Skeletal muscle satellite cell (primary cell): ENCODE data around the gene XCR1.
"Not testable (repeated sequence)": the region's sequence is repeated elsewhere in the genome, so short reads cannot be mapped to it uniquely, and the experiment has no call there.

ENCODE experiments used
- H3K27me3 ChIP-seq: 2 replicates; pipeline ENCODE4 v1.7.0; 2013; ENCODE audit warnings: low read length; ENCODE audit not compliant: control insufficient read depth, insufficient read depth
- H3K36me3 ChIP-seq: 2 replicates; pipeline ENCODE4 v1.7.0; 2013; ENCODE audit warnings: mild to moderate bottlenecking, control low read depth, low read length; ENCODE audit not compliant: insufficient read depth
- H3K4me1 ChIP-seq: 2 replicates; pipeline ENCODE4 v1.7.0; 2013; ENCODE audit warnings: low read length; ENCODE audit not compliant: control insufficient read depth, insufficient read depth
- H3K4me2 ChIP-seq: 2 replicates; pipeline ENCODE4 v1.7.0; 2013; ENCODE audit warnings: mild to moderate bottlenecking, low read length
- H3K4me3 ChIP-seq: 2 replicates; pipeline ENCODE4 v1.7.0; 2013; ENCODE audit warnings: low read length
- H3K9ac ChIP-seq: 2 replicates; pipeline ENCODE4 v1.7.0; 2013; ENCODE audit warnings: mild to moderate bottlenecking, low read depth, low read length, moderate library complexity
- H3K9me3 ChIP-seq: replicated peaks from 2 replicates; pipeline ENCODE4 v1.7.0; 2013; ENCODE audit warnings: mild to moderate bottlenecking, control low read depth, low read length

Gene XCR1

DNA sequence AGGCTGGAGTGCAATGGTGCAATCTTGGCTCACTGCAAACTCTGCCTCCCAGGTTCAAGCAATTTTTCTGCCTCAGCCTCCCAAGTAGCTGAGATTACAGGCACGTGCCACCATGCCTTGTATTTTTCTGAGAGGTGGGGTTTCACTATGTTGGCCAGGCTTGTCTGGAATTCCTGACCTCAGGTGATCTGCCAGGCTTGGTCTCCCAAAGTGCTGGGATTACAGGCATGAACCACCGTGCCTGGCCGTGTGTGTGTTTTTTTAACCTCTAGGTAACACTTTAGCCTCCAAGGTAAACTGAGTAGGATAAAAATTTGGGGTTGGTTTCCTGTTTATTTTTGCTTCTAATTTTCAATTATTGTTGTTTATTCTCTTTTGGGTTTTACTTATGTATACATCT lies 10.8 kb upstream of the XCR1 start:
- not testable (repeated sequence) for H3K9ac ChIP-seq, H3K4me1 ChIP-seq, H3K9me3 ChIP-seq, H3K36me3 ChIP-seq, H3K4me2 ChIP-seq, H3K4me3 ChIP-seq
- H3K27me3 ChIP-seq, result peaks cover 48% of the 10 kb centered on the region

DNA sequence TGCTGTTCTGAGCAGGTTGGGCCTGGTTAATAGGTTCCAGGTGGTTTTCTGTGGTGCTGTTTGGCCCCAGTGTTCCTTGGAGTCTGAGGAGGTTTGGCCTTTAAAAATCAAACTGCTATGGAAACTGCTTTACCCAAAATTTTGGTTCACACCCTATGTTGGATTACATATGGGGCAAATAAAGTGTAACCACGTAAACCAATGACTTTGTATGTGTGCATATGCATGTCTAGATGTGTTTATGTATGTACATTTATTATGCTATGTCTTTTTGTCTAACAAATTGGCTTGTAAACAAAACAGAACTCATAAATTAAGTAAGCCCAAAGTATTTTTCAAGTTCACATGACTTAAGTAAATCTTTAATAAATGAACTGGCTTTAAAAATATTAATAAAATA lies 8.9 kb upstream of the XCR1 start:
- no peaks in the 10 kb centered on the region for H3K4me1 ChIP-seq
- peaks cover 46% of the 10 kb centered on the region for H3K27me3 ChIP-seq
- H3K36me3 ChIP-seq, result no peaks in the 10 kb centered on the region

GRCh38 chr3:46031747-46032146 lies 4.5 kb upstream of the XCR1 start:
- H3K9ac ChIP-seq, result no peak overlapping the region
- H3K4me2 ChIP-seq, result no peak overlapping the region
- peaks cover 34% of the 10 kb centered on the region for H3K27me3 ChIP-seq
- no peaks in the 10 kb centered on the region for H3K36me3 ChIP-seq
- no peak overlapping the region for H3K4me3 ChIP-seq
- peaks cover 7% of the 10 kb centered on the region for H3K9me3 ChIP-seq
- H3K4me1 ChIP-seq, result no peaks in the 10 kb centered on the region

More for the DNA sequence above, 8.9 kb upstream of the XCR1 start:
- H3K4me2 ChIP-seq, result no peak overlapping the region
- no peak overlapping the region for H3K9ac ChIP-seq
- no peaks in the 10 kb centered on the region for H3K9me3 ChIP-seq
- H3K4me3 ChIP-seq, result no peak overlapping the region

DNA sequence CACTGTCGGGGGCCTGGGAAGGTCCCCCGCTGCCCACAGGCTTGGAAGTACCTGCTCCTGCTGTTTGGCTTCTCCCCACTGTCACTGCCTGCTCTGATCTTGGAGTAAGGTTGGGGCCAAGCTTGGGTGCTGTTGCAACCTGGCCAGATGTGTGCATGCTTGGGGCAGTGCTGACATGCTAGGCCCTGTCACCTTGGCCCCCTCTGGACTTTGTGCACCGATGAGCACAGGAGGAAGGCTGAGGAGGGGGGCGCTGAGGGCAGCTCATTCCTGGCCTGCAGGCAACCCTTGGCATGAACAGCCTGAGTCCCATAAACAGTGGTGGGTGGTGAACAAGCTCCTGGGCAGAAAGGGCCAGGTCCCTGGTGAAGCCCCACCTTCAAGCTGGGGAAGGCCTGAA lies 4.0 kb upstream of the XCR1 start:
- H3K27me3 ChIP-seq, result peaks cover 31% of the 10 kb centered on the region
- H3K4me1 ChIP-seq, result no peaks in the 10 kb centered on the region
- peaks cover 7% of the 10 kb centered on the region for H3K9me3 ChIP-seq
- no peak overlapping the region for H3K4me2 ChIP-seq
- no peak overlapping the region for H3K4me3 ChIP-seq
- no peak overlapping the region for H3K9ac ChIP-seq
- H3K36me3 ChIP-seq, result no peaks in the 10 kb centered on the region

DNA sequence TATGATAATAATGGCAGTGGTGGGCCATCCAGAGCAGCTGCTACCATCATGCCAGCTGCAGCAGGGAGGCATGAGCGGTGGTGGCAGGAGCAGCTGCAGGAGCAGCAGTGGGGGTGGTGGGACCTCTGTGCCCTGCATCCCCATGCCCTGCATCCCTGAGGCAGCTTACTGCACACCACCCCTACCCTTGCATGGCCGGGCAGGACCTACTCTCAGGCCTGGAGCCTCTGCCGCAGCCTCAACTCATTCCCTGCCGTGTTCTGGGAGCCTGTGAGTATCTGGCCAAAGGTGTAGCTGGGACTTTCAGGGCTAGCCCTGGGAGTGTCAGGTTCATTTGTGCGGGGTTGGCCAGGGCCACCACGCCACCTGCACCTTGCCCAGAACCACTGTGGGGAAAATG lies 3.3 kb upstream of the XCR1 start:
- H3K36me3 ChIP-seq, result no peaks in the 10 kb centered on the region

DNA sequence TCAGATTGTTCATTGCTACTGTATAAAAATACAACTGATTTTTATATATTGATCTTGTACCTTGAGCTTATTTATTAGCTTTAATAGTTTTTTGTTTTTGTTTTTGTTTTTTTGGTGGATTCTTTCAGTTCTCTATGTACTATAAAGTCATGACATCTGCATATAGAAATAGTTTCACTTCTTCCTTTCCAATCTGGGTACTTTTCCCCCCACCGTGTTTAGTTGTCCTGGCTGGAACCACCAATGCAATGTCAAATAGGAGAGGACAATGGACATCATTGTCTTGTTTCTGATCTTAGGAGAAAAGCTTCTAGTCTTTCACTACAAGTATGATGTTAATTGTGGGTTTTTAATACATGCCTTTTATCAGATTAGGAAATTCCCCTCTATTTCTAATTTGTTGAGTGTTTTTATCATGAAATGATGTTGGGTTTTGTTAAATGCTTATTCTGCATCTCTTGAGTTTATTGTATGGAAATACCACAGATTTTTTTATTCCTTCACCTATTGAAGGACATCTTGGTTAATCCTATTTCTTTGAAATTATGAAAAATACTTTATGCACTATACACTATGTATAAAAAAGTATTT lies 2.8 kb upstream of the XCR1 start:
- H3K36me3 ChIP-seq, result no peaks in the 10 kb centered on the region
- H3K9ac ChIP-seq, result no peak overlapping the region
- no peak overlapping the region for H3K4me2 ChIP-seq
- H3K9me3 ChIP-seq, result peaks cover 7% of the 10 kb centered on the region
- H3K4me3 ChIP-seq, result no peak overlapping the region
- peaks cover 32% of the 10 kb centered on the region for H3K27me3 ChIP-seq
- no peaks in the 10 kb centered on the region for H3K4me1 ChIP-seq

More for the DNA sequence above, 3.3 kb upstream of the XCR1 start:
- peaks cover 35% of the 10 kb centered on the region for H3K27me3 ChIP-seq
- no peaks in the 10 kb centered on the region for H3K4me1 ChIP-seq
- H3K9ac ChIP-seq, result no peak overlapping the region
- H3K9me3 ChIP-seq, result peaks cover 7% of the 10 kb centered on the region
- no peak overlapping the region for H3K4me3 ChIP-seq
- no peak overlapping the region for H3K4me2 ChIP-seq

DNA sequence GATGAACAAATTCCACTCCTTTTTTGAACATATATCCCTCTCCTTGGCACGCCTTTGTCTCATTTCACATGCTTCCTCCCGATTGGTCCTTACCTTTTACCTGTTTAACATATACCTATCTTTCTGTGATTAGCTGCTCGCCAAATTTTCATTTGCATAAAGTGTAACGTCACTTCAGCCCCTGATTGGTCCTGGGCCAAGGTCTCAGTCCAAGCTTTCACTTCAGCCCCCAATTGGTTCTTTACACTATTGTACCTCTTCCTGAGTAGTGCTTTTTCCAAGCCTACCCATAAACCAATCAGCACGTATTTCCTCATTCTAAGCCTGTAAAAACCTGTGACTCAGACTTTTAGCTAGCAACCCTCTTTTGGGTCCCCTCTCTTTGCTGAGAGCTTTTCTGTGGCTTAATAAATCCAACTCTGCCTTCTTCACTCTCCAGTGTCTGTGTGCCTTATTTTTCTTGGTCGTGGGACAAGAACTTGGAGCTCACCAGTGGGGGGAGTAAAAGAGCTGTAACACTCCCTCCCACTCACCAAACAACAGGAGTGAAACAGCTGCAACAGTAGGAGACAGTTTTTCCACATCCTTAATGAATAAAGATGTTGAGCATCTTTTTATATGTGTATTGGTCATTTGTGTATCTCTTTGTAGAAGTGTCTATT lies 584 bp upstream of the XCR1 start:
- Histone ChIP-seq H3K9ac (no peak overlapping the region), H3K4me2 (no peak overlapping the region), H3K36me3 (no peaks in the 10 kb centered on the region), H3K27me3 (peaks cover 47% of the 10 kb centered on the region), H3K4me3 (no peak overlapping the region), H3K9me3 (peaks cover 7% of the 10 kb centered on the region), H3K4me1 (no peaks in the 10 kb centered on the region)

GRCh38 chr3:46025139-46025538 lies 2.1 kb downstream of the XCR1 start:
- Histone ChIP-seq H3K27me3 (peaks cover 44% of the 10 kb centered on the region), H3K4me3 (no peak overlapping the region), H3K36me3 (no peaks in the 10 kb centered on the region), H3K9ac (no peak overlapping the region), H3K4me1 (no peaks in the 10 kb centered on the region), H3K9me3 (peaks cover 7% of the 10 kb centered on the region), H3K4me2 (no peak overlapping the region)

DNA sequence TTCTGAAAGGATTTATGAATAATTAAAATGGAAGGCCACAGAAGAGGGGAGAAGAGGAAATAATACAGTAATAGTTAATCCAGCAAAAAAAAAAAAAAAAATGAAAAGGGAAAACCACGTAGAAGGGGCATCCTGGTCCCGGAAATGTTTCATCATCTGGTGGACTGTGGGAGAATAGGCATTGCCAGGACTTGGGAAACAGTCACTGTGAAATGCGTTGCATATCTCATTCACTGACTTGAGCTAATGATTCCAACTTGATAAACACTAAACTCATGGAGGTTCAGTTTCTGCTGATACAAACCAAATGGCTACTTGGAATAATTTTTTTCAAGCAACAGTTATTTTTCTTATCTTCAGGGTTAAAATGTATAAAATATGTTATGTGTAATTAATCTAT lies 3.2 kb downstream of the XCR1 start:
- Histone ChIP-seq H3K27me3 (peaks cover 44% of the 10 kb centered on the region), H3K9me3 (peaks cover 7% of the 10 kb centered on the region), H3K4me3 (no peak overlapping the region), H3K4me2 (no peak overlapping the region), H3K4me1 (no peaks in the 10 kb centered on the region), H3K36me3 (no peaks in the 10 kb centered on the region), H3K9ac (no peak overlapping the region)

GRCh38 chr3:46022909-46023785 lies 4.1 kb downstream of the XCR1 start:
- Histone ChIP-seq H3K27me3 (peaks cover 47% of the 10 kb centered on the region), H3K9me3 (peaks cover 7% of the 10 kb centered on the region), H3K36me3 (no peaks in the 10 kb centered on the region), H3K4me1 (no peaks in the 10 kb centered on the region), H3K9ac (no peak overlapping the region), H3K4me2 (no peak overlapping the region), H3K4me3 (no peak overlapping the region)

DNA sequence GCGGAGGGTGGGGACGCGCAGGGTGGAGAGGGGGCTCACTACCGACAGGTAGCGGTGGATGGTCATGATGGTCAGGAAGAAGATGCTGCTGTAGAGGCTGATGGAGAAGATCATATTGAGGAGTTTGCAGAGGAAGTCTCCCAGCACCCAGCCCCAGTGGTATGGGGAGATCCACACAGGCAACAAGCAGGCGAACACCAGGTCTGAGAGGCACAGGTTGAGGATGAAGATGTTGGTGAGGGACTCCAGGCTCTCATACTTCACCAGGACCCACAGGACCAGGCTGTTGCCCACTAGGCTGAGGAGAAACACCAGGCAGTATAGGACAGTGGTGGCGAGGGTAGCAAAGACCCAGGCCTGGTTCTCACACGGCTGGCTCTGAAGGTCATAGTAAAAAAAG lies 5.8 kb downstream of the XCR1 start:
- Histone ChIP-seq H3K9ac (no peak overlapping the region), H3K4me3 (no peak overlapping the region), H3K4me2 (no peak overlapping the region), H3K4me1 (no peaks in the 10 kb centered on the region), H3K9me3 (no peaks in the 10 kb centered on the region), H3K36me3 (no peaks in the 10 kb centered on the region), H3K27me3 (peaks cover 55% of the 10 kb centered on the region)
